Mucosa of rectum (tissue), 2 donors: ENCODE data around the gene AGK.

Experiments used
- H3K27ac ChIP-seq, 2 donors: one replicate each; pipeline ENCODE4 v1.7.0; 2013; ENCODE audit warnings: inconsistent platforms in 2 of 2, low read depth in 2 of 2, low read length in 2 of 2
- H3K27me3 ChIP-seq, 2 donors: one replicate each; pipeline ENCODE4 v1.7.0; 2013; ENCODE audit warnings: low read length in 2 of 2; ENCODE audit not compliant: control insufficient read depth in 2 of 2, insufficient read depth in 2 of 2
- H3K36me3 ChIP-seq, 2 donors: one replicate each; pipeline ENCODE4 v1.7.0; 2013; ENCODE audit warnings: low read length in 2 of 2; ENCODE audit not compliant: control insufficient read depth in 2 of 2, insufficient read depth in 2 of 2
- H3K4me1 ChIP-seq, 2 donors: one replicate each; pipeline ENCODE4 v1.7.0; 2013; ENCODE audit warnings: low read length in 2 of 2, mild to moderate bottlenecking in 1 of 2; ENCODE audit not compliant: control insufficient read depth in 2 of 2, insufficient read depth in 2 of 2
- H3K4me3 ChIP-seq, 2 donors: one replicate each; pipeline ENCODE4 v1.7.0; 2013; ENCODE audit warnings: low read length in 2 of 2
- H3K9ac ChIP-seq, 2 donors: one replicate each; pipeline ENCODE4 v1.7.0; 2013; ENCODE audit warnings: low read length in 2 of 2, low read depth in 1 of 2, mild to moderate bottlenecking in 1 of 2
- H3K9me3 ChIP-seq, 2 donors: one replicate each; pipeline ENCODE4 v1.7.0; 2013; ENCODE audit warnings: low read length in 2 of 2; ENCODE audit not compliant: control insufficient read depth in 2 of 2
- donor health status: healthy.
- donor health status: Normal muscosa, but diverticular disease.

The AGK gene

GRCh38 chr7:141525973-141526514 lies 25.2 kb upstream of the AGK start:
- Histone ChIP-seq H3K27ac (no peak overlapping the region), H3K9ac (no peak overlapping the region), H3K27me3 (no peaks in the 10 kb centered on the region), H3K36me3 (no peaks in the 10 kb centered on the region), H3K4me1 (no peaks in the 10 kb centered on the region), H3K9me3 (no peaks in the 10 kb centered on the region), H3K4me3 (no peak overlapping the region)

GRCh38 chr7:141527076-141527475 lies 24.1 kb upstream of the AGK start:
- no peak overlapping the region for H3K4me3 ChIP-seq
- H3K36me3 ChIP-seq = no peaks in the 10 kb centered on the region

GRCh38 chr7:141528399-141528798 lies 22.8 kb upstream of the AGK start:
- Histone ChIP-seq H3K4me3 (no peak overlapping the region), H3K9ac (no peak overlapping the region), H3K36me3 (no peaks in the 10 kb centered on the region), H3K9me3 (no peaks in the 10 kb centered on the region), H3K4me1 (no peaks in the 10 kb centered on the region), H3K27me3 (no peaks in the 10 kb centered on the region), H3K27ac (no peak overlapping the region)

More at GRCh38 chr7:141527076-141527475, 24.1 kb upstream of the AGK start:
- Histone ChIP-seq H3K27ac (no peak overlapping the region), H3K4me1 (no peaks in the 10 kb centered on the region), H3K9ac (no peak overlapping the region), H3K9me3 (no peaks in the 10 kb centered on the region), H3K27me3 (no peaks in the 10 kb centered on the region)

GRCh38 chr7:141533149-141533949 lies 17.9 kb upstream of the AGK start:
- no peak overlapping the region for H3K27ac ChIP-seq
- H3K4me3 ChIP-seq = no peak overlapping the region
- H3K27me3 ChIP-seq = peaks cover 0 to 2% of the 10 kb centered on the region in 2 donors
- H3K4me1 ChIP-seq = no peaks in the 10 kb centered on the region
- H3K9ac ChIP-seq = no peak overlapping the region
- no peaks in the 10 kb centered on the region for H3K36me3 ChIP-seq
- no peaks in the 10 kb centered on the region for H3K9me3 ChIP-seq

GRCh38 chr7:141534757-141535737 lies 16.2 kb upstream of the AGK start:
- no peaks in the 10 kb centered on the region for H3K9me3 ChIP-seq
- no peaks in the 10 kb centered on the region for H3K4me1 ChIP-seq
- H3K9ac ChIP-seq = no peak overlapping the region
- H3K27me3 ChIP-seq = peaks cover 0 to 2% of the 10 kb centered on the region in 2 donors
- H3K4me3 ChIP-seq = no peak overlapping the region
- no peaks in the 10 kb centered on the region for H3K36me3 ChIP-seq
- no peak overlapping the region for H3K27ac ChIP-seq

- Histone ChIP-seq H3K36me3 (no peaks in the 10 kb centered on the region), H3K4me1 (no peaks in the 10 kb centered on the region), H3K27ac (no peak overlapping the region), H3K4me3 (no peak overlapping the region), H3K9me3 (no peaks in the 10 kb centered on the region), H3K27me3 (peaks cover 0 to 5% of the 10 kb centered on the region in 2 donors), H3K9ac (no peak overlapping the region)
Measured at GRCh38 chr7:141537906-141538305, 13.3 kb upstream of the AGK start.

GRCh38 chr7:141541375-141541774 lies 9.8 kb upstream of the AGK start:
- H3K27ac ChIP-seq = no peak overlapping the region
- H3K4me1 ChIP-seq = no peaks in the 10 kb centered on the region
- no peaks in the 10 kb centered on the region for H3K36me3 ChIP-seq
- H3K9me3 ChIP-seq = no peaks in the 10 kb centered on the region
- no peak overlapping the region for H3K4me3 ChIP-seq
- no peak overlapping the region for H3K9ac ChIP-seq
- peaks cover 0 to 3% of the 10 kb centered on the region in 2 donors for H3K27me3 ChIP-seq

- Histone ChIP-seq H3K36me3 (no peaks in the 10 kb centered on the region), H3K4me1 (no peaks in the 10 kb centered on the region), H3K9ac (no peak overlapping the region), H3K27ac (no peak overlapping the region), H3K9me3 (no peaks in the 10 kb centered on the region), H3K4me3 (no peak overlapping the region), H3K27me3 (peaks cover 0 to 3% of the 10 kb centered on the region in 2 donors)
Measured at GRCh38 chr7:141544831-141545230, 6.4 kb upstream of the AGK start.

- Histone ChIP-seq H3K9ac (no peak overlapping the region), H3K27me3 (no peaks in the 10 kb centered on the region), H3K4me3 (no peak overlapping the region), H3K36me3 (no peaks in the 10 kb centered on the region), H3K9me3 (no peaks in the 10 kb centered on the region), H3K27ac (no peak overlapping the region), H3K4me1 (peaks cover 0 to 10% of the 10 kb centered on the region in 2 donors)
Measured at GRCh38 chr7:141549582-141549981, 1.6 kb upstream of the AGK start.
